HG03039 (cell line): ENCODE measurements around the gene RGS2.

ENCODE experiments used
- ATAC-seq: cut with Tn5 transposase; IDR thresholded peaks from one replicate; pipeline ENCODE4 v1.9.1; 2021; ENCODE audit warnings: mild to moderate bottlenecking, moderate library complexity; ENCODE audit not compliant: unreplicated experiment

RGS2 gene

DNA sequence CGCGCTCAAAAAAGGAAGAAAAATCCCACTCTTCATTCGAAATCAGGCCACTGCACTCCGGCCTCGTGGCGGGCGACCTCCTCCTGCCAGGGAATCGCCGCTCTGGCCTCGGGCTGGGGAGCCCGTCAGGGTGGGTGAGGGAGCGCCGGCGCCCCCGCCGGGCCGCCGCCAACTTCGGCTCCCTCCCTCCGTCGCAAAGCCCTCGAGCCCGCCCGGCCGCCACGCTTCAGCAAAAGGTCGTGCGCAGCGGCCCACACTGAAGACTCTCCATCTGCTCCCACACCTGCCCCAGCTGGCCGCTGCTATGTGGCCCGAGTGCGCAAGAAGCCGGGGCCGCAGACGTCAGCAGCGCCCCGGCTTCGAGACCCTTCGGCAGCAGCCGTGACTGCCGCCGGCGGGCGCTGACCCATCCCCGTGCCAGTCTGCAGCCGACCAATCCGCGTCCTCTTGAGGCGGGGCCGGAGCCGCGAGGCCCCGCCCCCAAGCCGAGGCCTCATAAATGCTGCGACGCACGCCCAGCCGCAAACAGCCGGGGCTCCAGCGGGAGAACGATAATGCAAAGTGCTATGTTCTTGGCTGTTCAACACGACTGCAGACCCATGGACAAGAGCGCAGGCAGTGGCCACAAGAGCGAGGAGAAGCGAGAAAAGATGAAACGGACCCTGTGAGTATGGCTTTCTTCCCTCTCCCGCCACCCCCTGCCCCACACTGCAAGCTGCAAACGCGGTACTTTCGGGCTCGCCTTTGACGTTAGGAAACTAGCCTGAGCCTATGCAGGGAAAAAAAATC, at the start of gene RGS2:
RGS2 (plus strand) TSS at position 522 of the 789 bp plus-strand sequence; CDS start at position 555, 33 bp downstream.
- ATAC-seq: peak; percentile 93

DNA sequence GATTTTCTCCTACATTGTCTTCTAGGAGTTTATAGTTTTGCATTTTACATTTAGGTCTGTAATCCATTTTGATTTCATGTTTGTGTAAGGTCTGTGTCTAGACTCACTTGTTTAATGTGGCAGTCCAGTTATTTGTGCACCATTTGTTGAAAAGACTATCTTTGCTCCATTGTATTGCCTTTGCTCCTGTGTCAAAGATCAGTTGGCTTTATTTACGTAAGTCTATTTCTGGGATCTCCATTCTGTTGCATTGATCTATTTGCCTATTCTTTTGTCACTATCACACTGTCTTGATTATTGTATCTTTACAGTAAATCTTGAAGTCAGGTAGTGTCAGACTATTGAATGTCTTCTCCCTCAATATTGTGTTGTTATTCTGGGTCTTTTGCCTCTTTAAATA, 49.7 kb upstream of the RGS2 start:
- ATAC-seq: no peak

GRCh38 chr1:192762265-192762664, 46.6 kb upstream of the RGS2 start:
- no peak for ATAC-seq

DNA sequence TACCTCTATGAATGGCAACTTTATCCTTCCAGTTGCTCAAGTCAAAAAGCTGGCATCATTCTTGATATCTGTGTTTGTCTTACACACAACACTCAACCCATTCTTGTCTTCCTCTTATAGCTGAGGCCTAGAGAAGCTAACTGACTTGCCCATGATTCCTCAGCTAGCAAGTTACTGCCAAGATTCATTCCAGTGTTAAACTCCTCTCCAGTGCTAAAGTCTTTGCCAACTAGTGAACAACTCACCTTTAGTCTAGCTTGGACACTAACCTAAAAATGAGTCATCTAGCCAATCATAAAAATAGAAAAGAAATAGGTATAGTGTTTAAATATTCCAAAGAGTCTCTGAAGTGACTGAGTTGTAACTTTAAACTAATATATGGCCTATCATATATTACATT, 45.6 kb upstream of the RGS2 start:
- ATAC-seq: no peak

DNA sequence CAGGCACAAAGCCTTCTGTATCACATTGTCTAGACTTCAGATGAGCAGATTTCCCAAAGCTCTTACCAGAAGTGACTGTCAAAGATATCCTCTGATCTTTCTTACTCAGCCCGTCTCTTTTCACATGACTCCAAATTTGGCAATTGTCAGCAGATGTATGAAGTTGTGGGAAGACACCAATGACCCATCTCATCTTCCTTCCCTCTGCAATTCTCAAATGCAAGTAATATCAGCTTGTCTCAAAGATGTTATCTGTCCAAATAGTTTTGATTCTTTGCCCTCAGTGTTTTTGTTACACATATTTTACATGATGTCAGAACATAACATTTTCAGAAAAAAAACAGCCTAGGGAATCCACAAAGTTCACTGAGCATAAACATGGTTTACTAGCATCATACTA, 45.1 kb upstream of the RGS2 start:
- no peak for ATAC-seq

DNA sequence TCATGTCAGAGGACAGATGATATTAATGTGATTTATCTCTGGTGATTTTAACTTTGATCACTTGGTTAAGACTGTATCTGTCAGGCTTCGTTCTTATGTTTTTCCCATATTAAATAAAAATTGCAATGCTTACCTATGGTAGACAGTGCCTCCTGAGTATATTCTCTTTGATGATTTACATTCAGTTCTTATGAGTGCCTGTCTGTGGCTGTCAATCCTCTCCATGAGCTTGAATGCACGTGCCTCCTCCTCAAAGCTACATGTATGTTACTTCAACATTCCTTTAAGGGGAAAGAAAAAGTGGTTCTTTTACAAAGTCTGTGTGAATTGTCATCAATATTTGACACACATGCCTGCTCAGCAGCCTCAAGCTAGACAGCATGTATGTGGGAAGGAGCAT, 44.2 kb upstream of the RGS2 start:
- no peak for ATAC-seq

GRCh38 chr1:192766009-192766625, 42.7 kb upstream of the RGS2 start:
- no peak for ATAC-seq

GRCh38 chr1:192766876-192767275, 42.0 kb upstream of the RGS2 start:
- no peak for ATAC-seq

- ATAC-seq: no peak
These were observed 41.0 kb upstream of the RGS2 start for GRCh38 chr1:192767798-192768197.

DNA sequence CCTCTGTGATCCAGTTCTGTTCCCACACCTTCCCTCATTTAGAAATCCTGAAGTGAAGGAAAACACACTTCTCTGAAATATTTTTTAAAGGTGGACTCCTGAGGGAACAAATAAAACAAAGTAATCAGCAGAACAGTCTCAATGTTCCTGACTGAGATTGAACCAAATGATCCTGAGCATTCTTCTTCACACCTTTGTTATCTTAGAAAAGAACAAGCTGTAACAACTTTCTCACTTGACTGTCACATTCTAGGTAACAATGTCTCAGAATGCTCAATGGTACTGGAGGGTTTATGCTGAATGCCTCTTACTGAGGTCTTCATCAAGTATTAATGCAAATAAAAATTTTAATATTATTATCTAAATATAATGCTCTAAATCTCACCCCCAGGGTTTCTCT, 40.4 kb upstream of the RGS2 start:
- no peak for ATAC-seq

- ATAC-seq: no peak
These were observed 37.5 kb upstream of the RGS2 start for GRCh38 chr1:192771341-192771740.

- ATAC-seq: no peak
These were observed 33.2 kb upstream of the RGS2 start for GRCh38 chr1:192775631-192776030.

DNA sequence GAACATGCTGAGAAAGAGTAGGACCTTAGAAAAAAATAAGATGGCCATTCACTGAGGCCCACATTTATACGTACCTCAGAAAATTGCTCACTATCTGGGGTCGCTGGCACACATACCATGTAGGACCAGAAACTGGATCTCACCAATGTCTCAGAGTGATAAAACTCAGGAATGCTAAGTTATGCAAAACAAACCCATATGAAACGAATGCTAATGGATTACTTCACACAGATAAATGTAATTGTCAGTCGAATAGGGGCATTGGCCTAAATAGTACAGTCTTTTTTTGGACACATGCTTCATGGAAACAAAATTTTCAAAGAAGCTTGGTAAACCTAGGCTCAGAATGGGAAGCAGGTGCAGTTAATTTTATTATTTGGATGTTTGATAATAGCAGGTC, 32.6 kb upstream of the RGS2 start:
- no peak for ATAC-seq

DNA sequence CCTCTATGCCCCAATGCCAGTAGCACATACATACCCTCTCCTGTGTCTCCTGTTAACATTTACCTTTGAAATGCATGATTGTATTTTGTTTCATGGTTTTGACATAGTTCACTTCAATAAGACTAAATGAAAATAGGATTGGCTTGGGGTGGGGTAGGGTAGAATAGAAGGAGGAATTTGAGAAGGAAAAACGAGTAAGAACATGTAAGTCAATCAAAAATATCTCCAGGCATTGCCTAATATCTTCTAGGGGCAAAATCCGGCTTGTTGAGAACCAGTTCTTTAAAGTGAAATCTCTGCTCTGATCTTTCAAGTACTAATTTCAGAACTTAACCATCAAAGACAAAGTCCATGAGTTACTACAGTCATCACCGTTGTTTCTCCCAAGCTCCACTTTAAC, 31.8 kb upstream of the RGS2 start:
- no peak for ATAC-seq

DNA sequence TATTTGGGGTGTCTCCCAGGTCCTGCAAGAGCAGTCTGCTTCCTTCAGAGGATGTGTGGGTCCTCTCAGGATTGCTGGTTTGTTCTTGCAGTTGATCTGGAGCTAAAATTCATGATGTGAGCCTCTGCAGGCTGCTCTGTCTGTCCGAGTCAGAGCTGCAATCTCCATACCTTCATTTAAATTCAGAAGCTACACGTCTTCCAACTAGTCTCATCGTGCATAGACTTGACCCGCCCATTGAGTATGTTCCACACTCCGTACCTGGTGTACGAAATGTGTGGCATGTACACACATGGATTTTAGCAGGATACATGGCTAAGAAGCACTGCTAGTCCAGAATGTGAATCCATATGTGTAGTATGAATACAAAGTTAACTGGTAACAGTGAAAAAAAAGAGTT, 25.0 kb upstream of the RGS2 start:
- ATAC-seq: no peak

DNA sequence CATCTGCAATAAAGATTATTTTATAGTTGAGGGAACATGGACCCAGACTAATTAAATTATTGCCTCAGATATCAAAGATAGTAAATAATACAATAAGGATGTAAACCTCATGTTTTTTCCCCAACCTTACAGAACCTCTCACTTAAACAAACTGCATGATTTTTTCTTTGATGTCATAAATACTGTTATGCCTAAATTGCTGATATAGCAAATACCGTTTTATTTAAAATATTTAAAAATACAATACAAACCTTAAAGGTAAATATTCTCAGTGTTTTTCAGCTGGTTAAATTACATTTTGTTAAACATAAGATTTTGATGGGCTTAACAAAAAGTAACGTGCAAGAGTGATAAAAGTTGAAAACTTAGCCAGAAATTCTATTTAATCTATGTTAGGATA, 24.4 kb upstream of the RGS2 start:
- ATAC-seq: no peak

DNA sequence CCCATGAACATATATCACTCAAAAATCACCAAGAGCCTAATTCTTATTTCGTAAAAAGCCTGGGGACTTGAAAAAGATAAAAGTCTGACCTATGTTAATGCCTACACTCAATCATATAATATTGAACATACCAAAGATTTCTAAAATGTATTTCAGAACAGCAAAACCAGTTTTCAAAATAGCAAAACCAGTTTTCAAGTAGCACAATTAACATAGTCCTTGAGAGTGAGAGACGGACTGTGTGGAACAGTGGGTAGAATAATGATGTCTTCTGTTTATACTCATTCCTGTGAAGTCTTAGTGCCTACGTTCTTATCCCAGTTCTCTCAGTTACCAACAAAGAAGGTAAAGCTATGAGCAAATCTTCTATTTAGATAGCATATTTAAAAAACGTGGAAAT, 22.3 kb upstream of the RGS2 start:
- ATAC-seq: no peak

GRCh38 chr1:192787914-192788585, 20.8 kb upstream of the RGS2 start:
- ATAC-seq: no peak

- no peak for ATAC-seq
These were observed 19.0 kb upstream of the RGS2 start for GRCh38 chr1:192789871-192790270.

GRCh38 chr1:192792628-192793027, 16.2 kb upstream of the RGS2 start:
- ATAC-seq: no peak

DNA sequence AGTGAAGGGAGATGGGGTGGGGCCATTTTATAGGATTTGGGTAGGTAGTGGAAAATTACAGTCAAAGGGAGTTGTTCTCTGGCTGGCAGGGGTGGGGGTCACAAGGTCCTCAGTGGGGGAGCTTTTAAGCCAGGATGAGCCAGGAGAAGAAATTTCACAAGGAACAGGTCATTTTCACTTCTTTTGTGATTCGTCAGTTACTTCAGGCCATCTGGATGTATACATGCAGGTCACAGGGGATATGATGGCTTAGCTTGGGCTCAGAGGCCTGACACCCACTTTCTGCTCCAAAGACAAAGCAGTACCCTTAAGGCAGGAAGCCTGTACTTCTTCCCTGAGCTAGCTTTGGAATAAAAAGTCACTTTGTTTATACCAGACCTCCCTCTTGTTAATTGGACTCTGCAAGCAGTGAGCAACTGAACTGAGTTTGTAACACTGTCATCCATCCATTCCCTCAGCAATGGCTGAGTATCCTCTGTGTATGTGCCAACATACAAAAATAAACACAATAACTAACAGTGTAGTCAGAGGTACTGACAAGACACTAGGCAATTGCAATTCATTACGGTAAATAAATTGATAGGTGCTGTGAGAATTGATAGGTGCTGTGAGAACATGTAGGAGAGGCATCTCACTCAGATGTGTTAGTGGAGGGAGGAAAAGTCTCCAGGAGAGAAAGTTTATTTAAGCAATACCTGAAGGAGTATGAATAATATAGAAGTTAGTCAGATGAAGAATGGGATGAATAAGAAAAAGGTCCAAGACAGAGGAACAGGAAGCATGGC, 14.7 kb upstream of the RGS2 start:
- no peak for ATAC-seq

DNA sequence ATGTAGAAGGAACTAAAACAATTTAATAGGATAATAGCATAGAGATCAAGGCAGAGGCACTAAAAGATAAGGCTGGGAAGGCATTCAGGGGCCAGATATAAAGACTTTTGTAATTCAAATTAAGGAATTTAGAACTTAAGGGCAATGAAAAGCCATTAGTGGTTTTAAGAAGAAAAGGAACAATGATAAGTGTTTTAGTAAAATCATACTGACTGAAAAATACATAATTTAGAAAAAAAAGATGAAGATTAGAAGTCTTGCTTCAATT, 14.1 kb upstream of the RGS2 start:
- no peak for ATAC-seq
